H1 (cell line): ENCODE measurements around the gene TCAP. TPM values are rescaled to one million over a fixed set of nuclear protein-coding genes. Genes with fewer than 3 reads are reported as not detected.

Experiments
- CTCF ChIA-PET: fragments of 300-600 bp; sonication (Branson Sonifier 250); formaldehyde crosslinking; loops from one replicate; lab custom pipeline; 2021; ENCODE audit not compliant: partially characterized antibody; lab: Charles Lee
- POLR2A ChIA-PET: fragments of 300-600 bp; sonication (Branson Sonifier 250); formaldehyde crosslinking; loops from one replicate; lab custom pipeline; 2021; ENCODE audit warnings: inconsistent platforms; ENCODE audit not compliant: partially characterized antibody; lab: Charles Lee
- DNase-seq, 2 experiments: peaks; one replicate each; pipeline versions ENCODE4 v3.0.0 to v3.0.0-alpha.2; 2010 to 2022; ENCODE audit warnings: low spot score in 2 of 2, low read depth in 1 of 2, mixed read lengths in 1 of 2
- FAIRE-seq: peaks from 2 replicates; lab custom pipeline; 2011; peaks lifted over from hg19 to GRCh38; lab: Jason Lieb, UNC
- H2AFZ ChIP-seq: 2 replicates; pipeline ENCODE4 v1.8.1; 2012; ENCODE audit warnings: low read length, inconsistent platforms
- H2AK5ac ChIP-seq: 2 replicates; pipeline ENCODE4 v1.6.1; 2013; ENCODE audit warnings: low read depth, low read length
- H2BK120ac ChIP-seq: replicated peaks from 2 replicates; pipeline ENCODE3; 2013; ENCODE audit warnings: low read depth, low read length, inconsistent platforms
- H2BK12ac ChIP-seq: 2 replicates; pipeline ENCODE4 v1.6.1; 2013; ENCODE audit warnings: low read depth, low read length
- H2BK15ac ChIP-seq: 2 replicates; pipeline ENCODE4 v1.6.1; 2013; ENCODE audit warnings: low read length
- H2BK20ac ChIP-seq: 2 replicates; pipeline ENCODE4 v1.6.1; 2013; ENCODE audit warnings: low read length
- H2BK5ac ChIP-seq: 2 replicates; pipeline ENCODE4 v1.6.1; 2013; ENCODE audit warnings: low read depth, low read length
- H3K14ac ChIP-seq: 2 replicates; pipeline ENCODE4 v1.6.1; 2013; ENCODE audit warnings: inconsistent platforms; ENCODE audit not compliant: insufficient read length
- H3K18ac ChIP-seq: 2 replicates; pipeline ENCODE4 v1.6.1; 2013; ENCODE audit warnings: low read length; ENCODE audit errors: extremely low read depth
- H3K23ac ChIP-seq: 2 replicates; pipeline ENCODE4 v1.6.1; 2013; ENCODE audit warnings: inconsistent platforms; ENCODE audit not compliant: insufficient read length
- H3K23me2 ChIP-seq: 2 replicates; pipeline ENCODE4 v1.6.1; 2013; ENCODE audit warnings: low read depth, low read length
- H3K27ac ChIP-seq: 2 replicates; pipeline ENCODE4 v1.6.1; 2011; ENCODE audit warnings: low read depth, low read length, inconsistent platforms
- H3K27me3 ChIP-seq, 4 experiments: replicated peaks in 1 of 4; 1 replicate in 1 of 4; 2 replicates in 3 of 4; pipeline versions ENCODE4 v1.6.1 to v1.8.1; 2011 to 2013; ENCODE audit warnings: low read length in 3 of 4, mild to moderate bottlenecking in 3 of 4, inconsistent platforms in 2 of 4, mixed read lengths in 2 of 4, moderate library complexity in 1 of 4; ENCODE audit not compliant: control insufficient read depth in 3 of 4, insufficient read depth in 3 of 4; ENCODE audit errors: extremely low read depth in 1 of 4
- H3K36me3 ChIP-seq, 4 experiments: 2 replicates each; pipeline versions ENCODE4 v1.6.1 to v1.8.1; 2011 to 2013; ENCODE audit warnings: mild to moderate bottlenecking in 4 of 4, low read length in 3 of 4, moderate library complexity in 2 of 4, control low read depth in 1 of 4, inconsistent platforms in 1 of 4; ENCODE audit not compliant: insufficient read depth in 4 of 4, control insufficient read depth in 2 of 4
- H3K4ac ChIP-seq: replicated peaks from 2 replicates; pipeline ENCODE3; 2013; ENCODE audit warnings: low read length, low read depth, mixed read lengths, inconsistent platforms; ENCODE audit not compliant: insufficient read length
- H3K4me1 ChIP-seq, 4 experiments: replicated peaks in 1 of 4; 1 replicate in 1 of 4; 2 replicates in 3 of 4; pipeline versions ENCODE4 v1.6.1 to v1.8.1; 2011 to 2013; ENCODE audit warnings: low read length in 3 of 4, inconsistent platforms in 2 of 4, mixed read lengths in 1 of 4; ENCODE audit not compliant: insufficient read depth in 4 of 4, control insufficient read depth in 3 of 4
- H3K4me2 ChIP-seq, 2 experiments: 2 replicates each; pipeline versions ENCODE4 v1.6.1 to v1.8.1; 2011 to 2013; ENCODE audit warnings: low read depth in 2 of 2, low read length in 2 of 2, control low read depth in 1 of 2, inconsistent platforms in 1 of 2, mild to moderate bottlenecking in 1 of 2; ENCODE audit not compliant: insufficient read depth in 1 of 2
- H3K4me3 ChIP-seq, 4 experiments: fragments of 200-600, 300-600 bp in 1 of 4; sonication (generic), shearing (Covaris generic), sonication (Bioruptor Twin) in 1 of 4; 2 replicates each; pipeline versions ENCODE4 v1.5.1 to v1.8.1; 2011 to 2016; ENCODE audit warnings: low read length in 4 of 4, low read depth in 3 of 4, control low read depth in 2 of 4, inconsistent platforms in 2 of 4, mild to moderate bottlenecking in 2 of 4, mixed read lengths in 1 of 4, moderate library complexity in 1 of 4; ENCODE audit not compliant: insufficient read depth in 2 of 4; ENCODE audit errors: extremely low read depth in 1 of 4
- H3K56ac ChIP-seq: replicated peaks from 2 replicates; pipeline ENCODE3; 2013; ENCODE audit warnings: low read depth, mild to moderate bottlenecking, mixed read lengths, low read length, inconsistent platforms; ENCODE audit not compliant: insufficient read length
- H3K79me1 ChIP-seq: 2 replicates; pipeline ENCODE4 v1.6.1; 2013; ENCODE audit warnings: low read depth, low read length, control low read depth
- H3K79me2 ChIP-seq, 2 experiments: 2 replicates each; pipeline versions ENCODE4 v1.6.1 to v1.8.1; 2012 to 2013; ENCODE audit warnings: low read length in 2 of 2, mild to moderate bottlenecking in 2 of 2, inconsistent platforms in 1 of 2; ENCODE audit not compliant: insufficient read depth in 2 of 2, control insufficient read depth in 1 of 2
- H3K9ac ChIP-seq, 4 experiments: replicated peaks in 1 of 4; 1 replicate in 1 of 4; 2 replicates in 3 of 4; pipeline versions ENCODE4 v1.6.1 to v1.8.1; 2011 to 2013; ENCODE audit warnings: low read depth in 3 of 4, low read length in 3 of 4, control low read depth in 2 of 4, mild to moderate bottlenecking in 2 of 4, moderate library complexity in 2 of 4, inconsistent platforms in 1 of 4; ENCODE audit errors: extremely low read depth in 1 of 4
- H3K9me3 ChIP-seq, 2 experiments: 2 replicates each; pipeline versions ENCODE4 v1.6.1 to v1.8.1; 2012 to 2013; ENCODE audit warnings: mild to moderate bottlenecking in 2 of 2, moderate library complexity in 2 of 2, control low read depth in 1 of 2, inconsistent platforms in 1 of 2, low read depth in 1 of 2, low read length in 1 of 2, mixed read lengths in 1 of 2; ENCODE audit not compliant: insufficient read depth in 2 of 2
- H4K20me1 ChIP-seq, 2 experiments: replicated peaks in 1 of 2; 2 replicates each; pipeline versions ENCODE3 to v1.8.1; 2011 to 2013; ENCODE audit warnings: inconsistent platforms in 2 of 2, low read length in 2 of 2, mild to moderate bottlenecking in 1 of 2; ENCODE audit not compliant: insufficient read depth in 2 of 2, control insufficient read depth in 1 of 2
- H4K5ac ChIP-seq: 2 replicates; pipeline ENCODE4 v1.6.1; 2013; ENCODE audit warnings: low read length, low read depth, mixed read lengths, inconsistent platforms; ENCODE audit not compliant: insufficient read length
- H4K8ac ChIP-seq: 2 replicates; pipeline ENCODE4 v1.8.0; 2013; ENCODE audit warnings: mild to moderate bottlenecking, moderate library complexity, low read length, inconsistent platforms; ENCODE audit not compliant: insufficient read depth; ENCODE audit errors: extremely low read depth
- H4K91ac ChIP-seq: replicated peaks from 2 replicates; pipeline ENCODE3; 2013; ENCODE audit warnings: low read length, mixed read lengths, inconsistent platforms; ENCODE audit not compliant: insufficient read length
- CTBP2 ChIP-seq: IDR thresholded peaks from 2 replicates; pipeline ENCODE4 v1.7.0; 2011; ENCODE audit warnings: borderline replicate concordance, mild to moderate bottlenecking, moderate library complexity, mixed read lengths, low read length; ENCODE audit not compliant: insufficient read depth, insufficient read length
- SRF ChIP-seq: IDR thresholded peaks from 2 replicates; pipeline ENCODE4 v1.6.1; 2011; ENCODE audit warnings: mild to moderate bottlenecking, low read depth, low read length, moderate library complexity
- WGBS, 2 experiments: shearing (Covaris generic) in 1 of 2; methylation state at CpG; one replicate each; pipeline versions ENCODE4 v1.1.6 to v1.1.7; 2013 to 2015; ENCODE audit warnings: low lambda C conversion rate in 2 of 2, mixed read lengths in 2 of 2, inconsistent platforms in 1 of 2, low coverage in 1 of 2, missing lambda C conversion rate in 1 of 2; ENCODE audit not compliant: insufficient replicate concordance in 2 of 2, insufficient coverage in 1 of 2, insufficient read length in 1 of 2; ENCODE audit errors: extremely low coverage in 1 of 2, missing lambda C conversion rate in 1 of 2; 5-methylcytosine and 5-hydroxymethylcytosine counted together
- polyA plus RNA-seq, 7 experiments: library from polyadenylated mRNA; depleted of rRNA in 3 of 7; stranded (reverse) in 5 of 7; unstranded in 2 of 7; fragments of >200 nt in 5 of 7; fragments of 200-250 nt in 2 of 7; gene quantifications; 1 replicate in 5 of 7; 2 replicates in 1 of 7; 4 replicates in 1 of 7; pipeline versions ENCODE4 v1.2.1 to v1.2.3, GENCODE V29; 2011 to 2013; ENCODE audit warnings: missing spikeins in 2 of 7, mixed read lengths in 2 of 7
- total RNA-seq: library from RNA; stranded (reverse); fragmentation: NEBNext Ultra II Directional; extraction: Animal tissue kit (Norgen Biotek cat#: 25700); gene quantifications from 2 replicates; pipeline ENCODE4 v1.2.1, GENCODE V29; 2021

The TCAP gene
- total and polyA plus RNA-seq, 2 of the 8 experiments (the other 6 are each of a cell fraction or from before 2014, with no cell fraction given) = 0.82 to 1.4 TPM

DNA sequence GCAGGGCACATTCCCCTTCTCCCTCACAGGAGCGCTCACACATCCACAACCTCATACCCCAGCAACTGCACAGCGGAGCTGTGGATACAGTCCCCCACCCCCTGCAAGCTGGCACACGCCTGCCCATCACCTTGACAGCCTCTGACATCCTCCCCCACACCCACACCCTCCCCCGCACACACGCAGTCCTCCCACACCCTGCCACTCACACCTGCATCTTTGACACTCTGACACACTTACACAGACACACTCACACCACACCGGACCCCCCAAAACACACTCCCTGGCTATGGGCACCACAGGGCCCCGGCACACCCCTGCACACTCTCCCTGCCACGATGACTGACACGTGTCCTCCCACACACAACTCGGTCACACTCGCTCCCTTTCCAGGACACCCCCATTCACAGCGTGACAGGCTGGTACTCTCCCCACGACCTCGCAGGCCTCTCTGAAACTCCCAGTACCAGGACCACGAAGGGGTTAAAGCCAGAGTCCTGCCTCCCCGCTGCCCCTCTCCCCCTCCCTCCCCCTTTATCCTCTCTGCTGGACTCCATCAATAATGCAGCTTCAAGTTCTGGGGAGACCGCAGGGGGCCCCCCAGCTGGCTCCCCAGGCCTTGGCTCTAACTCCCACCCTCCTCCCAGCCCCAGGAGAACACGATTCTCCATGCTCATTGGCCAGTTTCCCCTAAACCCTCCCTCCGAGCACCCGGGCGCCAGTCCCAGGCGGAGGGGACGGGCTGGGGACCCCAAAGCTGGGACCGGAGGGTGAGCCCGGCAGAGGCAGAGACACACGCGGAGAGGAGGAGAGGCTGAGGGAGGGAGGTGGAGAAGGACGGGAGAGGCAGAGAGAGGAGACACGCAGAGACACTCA lies 38.7 kb upstream of the TCAP start, which contains the start of gene PPP1R1B:
Gene PPP1R1B (plus strand): TSS at position 782 of the 876 bp plus-strand sequence. CDS start 441 bp downstream, outside the sequence.
- no peak within 1 kb of the TSS for H3K23ac ChIP-seq
- H2BK5ac ChIP-seq = peak within 1 kb of the TSS; percentile 89; the same call in 1 of the 2 replicates
- peak within 1 kb of the TSS; percentile 84 to 86 for H3K4me2 ChIP-seq
- peak within 1 kb of the TSS; percentile 95 for H3K18ac ChIP-seq
- H4K8ac ChIP-seq = no peak within 1 kb of the TSS
- 0 out of 2 replicates have a peak, but pooled peaks cover 2% of the 10 kb centered on the region for H3K79me1 ChIP-seq
- peak within 1 kb of the TSS; percentile 99; the same call in 1 of the 2 replicates for H2BK12ac ChIP-seq
- H3K23me2 ChIP-seq = peaks cover 12% of the 10 kb centered on the region
- FAIRE-seq (no peak), DNase-seq (peak in 1 of 2 experiments; percentile 75)
- H3K79me2 ChIP-seq = no peaks in the 10 kb centered on the region
- H3K4me3 ChIP-seq = peak within 1 kb of the TSS; percentile 64 to 75 (median 68)
- peak within 1 kb of the TSS; percentile 42 for H3K56ac ChIP-seq
- H2AFZ ChIP-seq = peak within 1 kb of the TSS; percentile 87; the same call in 1 of the 2 replicates
- peak within 1 kb of the TSS; percentile 51 for H4K5ac ChIP-seq
- H3K9me3 ChIP-seq = no peaks in the 10 kb centered on the region
- ChIA-PET CTCF (interaction anchor here (1.5 to 49.2 kb wide), 8 partner anchors 3 to 127 kb away, joined by 6 to 1885 read pairs (median 225); partner anchors contain the start of genes ERBB2, NEUROD2, PGAP3 and PNMT), POLR2A (interaction anchor here (0.8 to 1.9 kb wide), 14 partner anchors 12 to 373 kb away, joined by 3 to 6 read pairs (median 3); partner anchors contain the start of genes ERBB2 and PNMT)
- peak within 1 kb of the TSS; percentile 55 for H3K4ac ChIP-seq
- WGBS, 2 experiments = 17% methylated on average over 28 of the region's 29 CpGs; no CpG with 5 or more reads in 1 of the 2 experiments
- H3K27ac ChIP-seq = no peak within 1 kb of the TSS
- H4K20me1 ChIP-seq = peaks cover 0 to 1% of the 10 kb centered on the region in 2 experiments
- peaks cover 2 to 39% (median 35%) of the 10 kb centered on the region in 4 experiments for H3K27me3 ChIP-seq
- H3K36me3 ChIP-seq = no peaks in the 10 kb centered on the region
- H2BK120ac ChIP-seq = no peak within 1 kb of the TSS
- H3K4me1 ChIP-seq = peaks cover 8 to 45% (median 33%) of the 10 kb centered on the region in 4 experiments
- peak within 1 kb of the TSS; percentile 87 for H2AK5ac ChIP-seq
- peak within 1 kb of the TSS; percentile 94; the same call in 1 of the 2 replicates for H2BK20ac ChIP-seq
- H3K9ac ChIP-seq = no peak within 1 kb of the TSS
- peak within 1 kb of the TSS; percentile 92; the same call in 1 of the 2 replicates for H2BK15ac ChIP-seq
- H3K14ac ChIP-seq = no peak within 1 kb of the TSS
- peak within 1 kb of the TSS; percentile 29 for H4K91ac ChIP-seq
- no peak for TF ChIP-seq SRF
- peak; percentile 67 for TF ChIP-seq CTBP2
